A549 (cell line): ENCODE data around the gene OBSL1.

ENCODE experiments used
- BHLHE40 ChIP-seq: IDR thresholded peaks from 2 replicates; pipeline ENCODE4 v1.6.1; 2012; ENCODE audit warnings: low read depth, low read length, inconsistent platforms
- CEBPB ChIP-seq, 2 experiments: fragments of >200 bp in 1 of 2; sonication (Bioruptor Twin) in 1 of 2; formaldehyde crosslinking in 1 of 2; IDR thresholded peaks; 2 replicates each; pipeline ENCODE4 v1.6.1; 2012 to 2016
- CTCF ChIP-seq: fragments of >200 bp; sonication (Bioruptor Twin); formaldehyde crosslinking; IDR thresholded peaks from 3 replicates; pipeline ENCODE4 v1.5.1; 2016
- EP300 ChIP-seq, 2 experiments: fragments of >200 bp; sonication (Bioruptor Twin); formaldehyde crosslinking; IDR thresholded peaks; 2 replicates in 1 of 2; 3 replicates in 1 of 2; pipeline ENCODE4 v1.6.1; 2016 to 2017
- KDM1A ChIP-seq: fragments of 200-600 bp; sonication (generic); IDR thresholded peaks from 2 replicates; pipeline ENCODE4 v1.6.1; 2016; ENCODE audit warnings: low read depth, mild to moderate bottlenecking
- NPAS2 ChIP-seq: fragments of 250-450 bp; sonication (Bioruptor Pico); IDR thresholded peaks from 2 replicates; pipeline ENCODE4 v1.8.0; 2022; ENCODE audit warnings: mild to moderate bottlenecking, moderate library complexity, borderline replicate concordance
- POLR2A ChIP-seq: IDR thresholded peaks from 2 replicates; pipeline ENCODE4 v1.6.1; 2012; ENCODE audit warnings: mild to moderate bottlenecking, low read length
- SMC3 ChIP-seq: fragments of >200 bp; sonication (Bioruptor Twin); formaldehyde crosslinking; IDR thresholded peaks from 3 replicates; pipeline ENCODE4 v1.6.1; 2018; ENCODE audit warnings: inconsistent platforms
- SREBF2 ChIP-seq: fragments of 450-650 bp; IDR thresholded peaks from 2 replicates; pipeline ENCODE4 v1.6.1; 2014; ENCODE audit warnings: mild to moderate bottlenecking, moderate library complexity
- TF ChIP-seq, protein P1 (sequence below): fragments of >200 bp; sonication (Bioruptor Twin); formaldehyde crosslinking; IDR thresholded peaks from 2 replicates; pipeline ENCODE4 v1.6.1; 2016
- TF ChIP-seq, protein P2 (sequence below): IDR thresholded peaks from 2 replicates; pipeline ENCODE4 v1.6.1; 2012

- TF ChIP-seq BHLHE40 (no peak), NPAS2 (no peak), CEBPB (IDR thresholded peaks at IDR 0.05) (no peak), KDM1A (no peak), POLR2A (no peak), CTCF (no peak), EP300 (IDR thresholded peaks at IDR 0.05) (no peak), SMC3 (no peak), SREBF2 (no peak)
- TF ChIP-seq, protein P1, sequence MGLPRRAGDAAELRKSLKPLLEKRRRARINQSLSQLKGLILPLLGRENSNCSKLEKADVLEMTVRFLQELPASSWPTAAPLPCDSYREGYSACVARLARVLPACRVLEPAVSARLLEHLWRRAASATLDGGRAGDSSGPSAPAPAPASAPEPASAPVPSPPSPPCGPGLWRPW, result no peak
- TF ChIP-seq, protein P2, sequence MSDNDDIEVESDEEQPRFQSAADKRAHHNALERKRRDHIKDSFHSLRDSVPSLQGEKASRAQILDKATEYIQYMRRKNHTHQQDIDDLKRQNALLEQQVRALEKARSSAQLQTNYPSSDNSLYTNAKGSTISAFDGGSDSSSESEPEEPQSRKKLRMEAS, result no peak
Observed at GRCh38 chr2:219619235-219619634, 47.9 kb upstream of the OBSL1 start.
